DMS53 treated with DMSO at 0.1 percent for 48 hours (cell line): ENCODE data around the gene CHAF1A.

Experiments
- DNase-seq: peaks from one replicate; lab custom pipeline; 2025; ENCODE audit not compliant: unreplicated experiment; lab: John Stamatoyannopoulos, UW

Gene CHAF1A

GRCh38 chr19:4403005-4403761, 743 bp downstream of the CHAF1A start:
- no peak for DNase-seq

DNA sequence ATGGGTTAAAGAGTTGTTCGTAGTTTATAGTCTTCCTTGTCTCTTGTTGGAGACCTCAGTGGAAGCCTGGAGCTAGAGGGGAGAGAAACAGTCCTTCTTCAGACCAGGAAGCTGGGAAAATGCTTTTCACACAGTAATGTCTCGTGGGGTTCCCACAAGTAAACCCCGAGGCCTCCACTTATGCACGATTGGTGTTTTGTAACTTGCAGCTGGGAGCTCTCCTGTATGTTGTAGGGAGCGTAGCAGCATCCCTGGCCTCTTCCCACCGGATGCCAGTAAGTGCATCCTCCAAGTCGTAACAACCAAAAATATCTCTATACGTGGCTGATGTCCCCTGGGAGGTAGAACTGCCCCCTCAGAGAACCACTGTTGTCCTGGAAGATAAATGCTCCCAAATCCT, 3.5 kb downstream of the CHAF1A start:
- DNase-seq, result no peak

- no peak for DNase-seq
Measured at GRCh38 chr19:4406626-4407025, 4.2 kb downstream of the CHAF1A start.

DNA sequence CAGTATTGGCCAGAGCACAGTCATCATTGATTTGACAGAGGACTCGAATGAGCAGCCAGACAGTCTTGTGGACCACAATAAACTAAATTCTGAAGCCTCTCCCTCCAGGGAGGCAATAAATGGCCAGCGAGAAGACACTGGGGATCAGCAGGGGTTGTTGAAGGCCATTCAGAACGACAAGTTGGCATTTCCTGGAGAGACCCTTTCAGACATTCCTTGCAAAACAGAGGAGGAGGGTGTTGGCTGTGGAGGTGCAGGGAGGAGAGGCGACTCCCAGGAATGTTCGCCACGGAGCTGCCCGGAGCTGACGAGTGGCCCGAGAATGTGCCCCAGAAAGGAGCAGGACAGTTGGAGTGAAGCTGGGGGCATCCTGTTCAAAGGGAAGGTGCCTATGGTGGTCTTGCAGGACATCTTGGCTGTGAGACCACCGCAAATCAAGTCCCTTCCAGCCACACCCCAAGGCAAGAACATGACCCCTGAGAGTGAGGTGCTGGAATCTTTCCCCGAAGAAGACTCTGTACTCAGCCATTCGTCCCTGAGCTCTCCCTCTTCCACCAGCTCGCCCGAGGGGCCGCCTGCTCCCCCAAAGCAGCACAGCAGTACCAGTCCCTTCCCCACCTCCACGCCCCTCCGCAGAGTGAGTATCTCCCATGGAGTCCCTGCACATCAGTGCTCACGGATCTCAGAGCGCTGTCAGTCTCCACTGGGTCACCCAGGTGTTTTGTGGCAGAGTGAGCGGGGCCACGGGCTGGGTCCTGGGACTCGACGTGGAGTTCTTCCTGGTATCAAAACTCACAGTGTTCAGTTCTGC, 6.9 kb downstream of the CHAF1A start:
- no peak for DNase-seq

GRCh38 chr19:4413588-4413987, 11.1 kb downstream of the CHAF1A start:
- DNase-seq, result no peak

DNA sequence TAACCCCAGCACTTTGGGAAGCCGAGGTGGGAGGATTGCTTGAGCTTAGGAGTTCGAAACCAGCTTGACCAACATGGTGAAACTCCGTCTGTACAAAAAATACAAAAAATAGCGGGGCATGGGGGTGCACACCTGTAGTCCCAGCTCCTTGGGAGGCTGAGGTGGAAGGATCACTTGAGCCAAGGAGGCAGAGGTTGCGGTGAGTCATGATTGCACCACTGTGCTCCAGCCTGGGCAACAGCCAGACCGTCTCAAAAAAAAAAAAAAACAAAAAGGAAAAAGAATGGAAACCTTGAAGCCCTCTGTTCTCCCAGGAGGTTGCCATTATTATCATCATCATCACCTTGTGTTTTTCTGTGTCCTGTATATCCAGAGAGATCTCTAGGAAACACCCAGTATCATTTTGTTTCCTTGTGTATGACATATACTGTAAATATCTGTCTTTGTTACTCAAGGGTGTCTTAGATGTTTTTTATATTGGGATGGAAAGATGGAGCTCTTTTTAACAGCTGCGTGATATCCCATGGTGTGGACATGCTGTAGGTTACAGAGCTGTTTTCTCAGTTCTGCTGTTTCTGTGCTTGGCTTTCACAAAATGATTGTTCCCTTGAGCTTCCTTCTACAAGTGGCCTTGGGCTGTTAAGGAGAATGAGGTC, 11.8 kb downstream of the CHAF1A start:
- DNase-seq, result no peak

DNA sequence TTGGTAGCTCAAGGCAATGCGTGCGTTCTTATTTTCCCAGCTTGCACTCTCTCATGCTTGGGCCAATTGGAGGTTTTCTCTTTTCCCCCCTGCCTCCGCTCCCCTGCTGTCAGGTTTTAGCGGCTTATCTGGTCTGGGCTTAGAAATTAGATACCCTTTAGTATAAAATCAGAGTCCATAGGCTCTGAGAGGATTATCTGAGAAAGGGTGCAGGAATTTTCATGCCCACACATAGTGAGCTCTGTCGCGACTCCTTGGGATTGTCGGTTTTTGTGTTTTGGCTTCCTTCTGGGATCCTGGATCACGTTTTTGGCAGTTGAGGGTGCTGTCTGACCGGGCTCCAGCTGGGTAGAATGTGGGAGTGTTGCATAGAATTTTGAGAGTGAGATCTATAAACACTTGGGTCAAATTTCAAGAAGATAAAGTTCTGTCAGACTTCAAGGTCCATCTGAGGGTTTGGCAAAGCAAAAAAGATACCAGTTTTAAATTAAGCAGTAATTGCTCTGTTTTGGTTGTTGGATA, 12.4 kb downstream of the CHAF1A start:
- DNase-seq, result no peak

GRCh38 chr19:4415352-4415751, 12.9 kb downstream of the CHAF1A start:
- no peak for DNase-seq

DNA sequence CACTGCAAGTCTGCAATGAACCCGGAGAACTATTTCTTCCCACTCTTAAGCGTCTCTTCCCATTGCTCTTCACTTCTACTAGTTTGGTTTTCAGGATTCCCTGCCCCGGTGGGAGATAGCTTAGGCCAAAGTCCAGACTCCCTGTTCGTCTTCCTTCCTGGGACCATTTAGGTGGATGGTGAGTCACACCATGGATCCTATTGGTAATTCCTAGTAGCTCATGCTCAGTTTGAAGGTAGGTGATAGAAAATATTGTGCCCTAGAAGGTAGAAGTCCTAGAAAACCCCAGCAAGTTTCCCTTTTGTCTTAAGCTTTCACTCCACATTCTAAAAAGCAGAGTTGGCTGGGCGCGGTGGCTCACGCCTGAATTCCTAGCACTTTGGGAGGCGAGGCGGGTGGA, 13.8 kb downstream of the CHAF1A start:
- no peak for DNase-seq

DNA sequence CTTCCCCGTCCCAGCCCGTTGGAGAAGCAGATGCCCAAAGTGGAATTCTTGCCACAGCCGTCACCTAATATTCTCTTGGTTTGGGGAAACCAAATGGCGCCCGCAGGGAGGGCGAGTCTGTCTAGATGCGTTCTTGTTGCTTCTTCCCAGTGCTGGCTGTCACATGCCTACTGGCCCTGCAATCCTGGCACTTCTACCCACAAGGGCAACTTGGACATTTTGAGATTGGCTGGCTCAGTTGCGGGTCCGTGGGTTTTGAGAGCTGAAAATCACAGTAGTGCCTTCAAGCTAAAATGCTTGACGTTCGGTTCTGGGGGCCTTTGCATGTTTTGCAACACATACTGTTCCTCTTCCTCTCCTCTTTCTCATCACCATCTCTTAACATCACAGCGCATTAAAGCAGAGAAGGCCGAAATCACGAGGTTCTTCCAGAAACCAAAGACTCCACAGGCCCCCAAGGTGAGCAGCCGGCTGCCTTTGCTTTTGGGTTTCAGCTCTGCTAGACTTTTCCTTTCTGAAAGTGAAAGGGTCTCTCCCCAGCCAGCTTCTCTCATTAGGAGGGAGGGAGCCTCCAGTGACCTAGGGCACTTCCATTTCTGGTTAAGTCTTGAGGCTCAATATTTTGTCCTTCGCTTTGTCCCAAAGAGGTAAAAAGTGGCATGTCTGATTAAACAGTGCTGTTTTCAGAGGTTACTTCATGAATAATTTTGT, 21.1 kb downstream of the CHAF1A start:
- no peak for DNase-seq

DNA sequence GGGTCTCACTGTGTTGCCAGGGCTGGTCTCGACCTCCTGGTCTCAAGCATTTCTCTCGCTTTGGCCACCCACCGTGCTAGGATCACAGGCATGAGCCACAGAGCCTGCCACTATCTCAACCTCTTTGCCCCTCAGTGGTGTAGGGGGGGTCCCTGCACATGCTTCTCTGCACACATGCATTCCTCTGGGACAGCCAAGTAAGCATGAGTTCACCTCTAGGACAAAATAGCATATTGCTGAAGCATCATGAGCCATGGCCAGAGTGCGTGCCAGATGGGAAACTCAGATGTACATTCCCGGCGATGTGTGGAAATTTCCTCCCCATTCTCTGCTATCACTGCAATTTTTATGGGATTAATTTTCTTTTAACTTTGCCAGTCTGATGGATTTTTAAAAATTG, 23.1 kb downstream of the CHAF1A start:
- no peak for DNase-seq

DNA sequence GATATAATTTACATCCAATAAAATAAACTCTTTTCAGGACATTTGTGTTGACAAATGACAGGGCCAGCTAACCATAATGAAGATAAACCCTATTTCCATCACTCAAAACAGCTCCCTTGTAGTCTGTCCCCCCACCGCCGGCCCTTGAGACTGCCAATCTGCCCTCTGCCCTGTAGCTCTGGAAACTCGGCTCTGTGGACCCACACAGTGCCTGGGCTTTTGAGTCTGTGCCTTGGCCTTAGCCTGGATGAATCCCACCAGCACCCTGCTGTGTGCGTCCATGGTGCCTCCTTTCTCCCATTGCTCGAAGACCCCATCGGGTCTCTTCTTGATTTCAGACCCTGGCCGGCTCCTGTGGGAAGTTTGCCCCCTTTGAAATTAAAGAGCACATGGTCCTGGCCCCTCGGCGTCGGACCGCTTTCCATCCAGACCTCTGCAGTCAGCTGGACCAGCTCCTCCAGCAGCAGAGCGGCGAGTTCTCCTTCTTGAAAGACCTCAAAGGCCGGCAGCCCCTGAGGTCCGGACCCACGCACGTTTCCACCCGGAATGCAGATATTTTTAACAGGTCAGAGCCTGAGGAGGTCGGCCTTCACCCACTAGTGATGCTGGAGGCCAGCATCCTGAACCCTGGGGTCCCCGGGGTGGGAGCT, 26.0 kb downstream of the CHAF1A start:
- no peak for DNase-seq

- DNase-seq, result no peak
Measured at GRCh38 chr19:4429256-4429655, 26.8 kb downstream of the CHAF1A start.

GRCh38 chr19:4429771-4430171, 27.3 kb downstream of the CHAF1A start:
- DNase-seq, result no peak

GRCh38 chr19:4430760-4431159, 28.3 kb downstream of the CHAF1A start:
- DNase-seq, result no peak

GRCh38 chr19:4431296-4431695, 28.9 kb downstream of the CHAF1A start:
- no peak for DNase-seq

- DNase-seq, result no peak
Measured at GRCh38 chr19:4431808-4432674, 29.6 kb downstream of the CHAF1A start.

DNA sequence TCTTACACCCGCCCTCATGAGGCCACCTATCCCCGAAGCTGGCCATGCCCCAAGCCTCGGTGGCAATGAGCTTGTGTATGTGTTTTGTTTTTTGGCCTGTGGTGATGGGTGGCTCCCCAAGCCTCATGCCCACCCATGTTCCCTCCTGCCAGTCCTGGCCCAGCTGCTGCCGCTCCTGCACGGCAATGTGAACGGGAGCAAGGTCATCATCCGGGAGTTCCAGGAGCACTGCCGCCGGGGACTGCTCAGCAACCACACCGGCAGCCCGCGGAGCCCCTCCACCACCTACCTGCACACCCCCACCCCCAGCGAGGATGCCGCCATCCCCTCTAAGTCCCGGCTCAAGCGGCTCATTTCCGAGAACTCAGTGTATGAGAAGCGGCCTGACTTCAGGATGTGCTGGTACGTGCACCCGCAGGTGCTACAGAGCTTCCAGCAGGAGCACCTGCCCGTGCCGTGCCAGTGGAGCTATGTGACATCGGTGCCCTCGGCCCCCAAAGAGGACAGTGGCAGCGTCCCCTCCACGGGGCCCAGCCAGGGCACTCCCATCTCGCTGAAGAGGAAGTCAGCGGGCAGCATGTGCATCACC, 30.6 kb downstream of the CHAF1A start:
- no peak for DNase-seq

DNA sequence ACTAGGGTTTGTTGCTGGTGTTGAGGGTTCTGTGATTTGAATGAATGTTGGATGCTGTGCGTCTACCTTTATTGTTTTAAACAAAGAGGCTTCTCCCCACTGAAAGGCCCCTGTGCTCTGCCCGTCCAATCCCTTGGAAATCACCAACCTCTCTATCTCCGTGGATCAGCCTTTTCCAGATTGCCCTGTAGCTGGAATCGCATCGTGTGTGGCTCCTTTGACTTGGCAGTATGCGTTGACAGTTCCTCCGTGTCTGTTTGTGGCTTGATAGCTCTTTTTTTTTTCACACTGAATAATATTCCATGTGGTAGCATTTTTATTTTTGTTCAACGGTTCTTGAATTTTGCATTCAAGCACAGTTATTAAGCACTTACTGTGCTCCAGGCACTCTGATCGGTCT, 32.0 kb downstream of the CHAF1A start:
- DNase-seq, result no peak
